Psoas muscle (tissue), 8 donors: Measurements from ENCODE around the gene MEF2C. TPM values are rescaled to one million over a fixed set of nuclear protein-coding genes. Genes with fewer than 3 reads are reported as not detected.

Experiments
- ATAC-seq, 4 donors: fragments of 200-7000 bp; cut with Tn5 transposase; one replicate each; pipeline ENCODE4 v1.9.1; 2020; ENCODE audit warnings: moderate library complexity in 3 of 4, mild to moderate bottlenecking in 2 of 4
- DNase-seq, 2 donors: peaks; one replicate each; pipeline ENCODE4 v3.0.0-alpha.2; 2020
- H3K27ac ChIP-seq: fragments of 200-600 bp; one replicate; pipeline ENCODE4 v1.8.0; 2022
- H3K27me3 ChIP-seq, 3 donors: fragments of 200-600 bp in 1 of 3; one replicate each; pipeline versions ENCODE4 v1.6.1 to v1.8.0; 2013 to 2022; ENCODE audit warnings: low read length in 2 of 3, mild to moderate bottlenecking in 2 of 3, moderate library complexity in 1 of 3; ENCODE audit not compliant: insufficient read depth in 3 of 3
- H3K36me3 ChIP-seq, 2 donors: fragments of 200-600 bp in 1 of 2; one replicate each; pipeline versions ENCODE4 v1.6.1 to v1.8.0; 2013 to 2022; ENCODE audit warnings: low read depth in 1 of 2, mild to moderate bottlenecking in 1 of 2, moderate library complexity in 1 of 2; ENCODE audit not compliant: insufficient read depth in 1 of 2
- H3K4me1 ChIP-seq: fragments of 200-600 bp; one replicate; pipeline ENCODE4 v1.8.0; 2022
- H3K4me3 ChIP-seq: fragments of 200-600 bp; one replicate; pipeline ENCODE4 v1.8.0; 2022; ENCODE audit warnings: mild to moderate bottlenecking
- H3K9me3 ChIP-seq: fragments of 200-600 bp; one replicate; pipeline ENCODE4 v1.8.0; 2022
- CTCF ChIP-seq: fragments of 200-600 bp; IDR thresholded peaks from one replicate; pipeline ENCODE4 v1.8.0; 2022; ENCODE audit warnings: antibody characterized with exemption
- WGBS, 3 donors: extraction: QIAGEN DNeasy Blood & Tissue Kit; methylation state at CpG; one replicate each; pipeline versions ENCODE4 v1.1.6 to v1.1.7; 2013; 5-methylcytosine and 5-hydroxymethylcytosine counted together
- intact Hi-C, 2 donors: fragments of 100-400 bp; cut with DNase I; formaldehyde crosslinking; loops; one replicate each; pipeline versions ENCODE4 v1.11.0 to v1.14.2; 2022
- long read RNA-seq, 2 donors: library from polyadenylated mRNA; unstranded; transcript quantifications; one replicate each; pipeline ENCODE4 v2.0.0, GENCODE V29; 2021
- polyA plus RNA-seq, 3 donors: library from polyadenylated mRNA; stranded (reverse); fragments of 200-250 nt; gene quantifications; one replicate each; pipeline ENCODE4 v1.2.3, GENCODE V29; 2013
- total RNA-seq, 4 donors: library from RNA; stranded (reverse); fragmentation: NEBNext Ultra II Directional in 2 of 4; extraction: Animal tissue kit (Norgen Biotek cat#: 25700) in 2 of 4; gene quantifications; one replicate each; pipeline versions ENCODE4 v1.2.1 to v1.2.4, GENCODE V29; 2021 to 2023
- donor health status: healthy with polysubstance abuse.
- donor health status: DM: no; HTN: no; CAD: no; lungs with moderate emphysema.
- donor health status: Bipolar disorder and iron deficiency.
- donor health status: healthy.
- donor health status: DM: yes; HTN: yes; CAD: no.
- donor health status: DM: no; HTN: no; CAD: no.
- donor health status: DM: no; HTN: no; CAD: no.
- donor health status: DM: yes; HTN: yes; CAD: no.

The MEF2C gene
- total RNA-seq (100 to 1,000 TPM; 148 to 530 (median 257) TPM), polyA plus RNA-seq (10 to 100 TPM in 2 of 3 donors, 1 to 10 TPM in 1; 9.3 to 96.4 (median 32.0) TPM)
- long read RNA-seq, donor 1, full-length matches to known transcripts, result 8 of 80 reads
- long read RNA-seq, donor 1, partial matches to known transcripts, result 41 of 80 reads
- long read RNA-seq, donor 1, other reads (novel, unspliced or antisense), result 31 of 80 reads
- long read RNA-seq, donor 2, full-length matches to known transcripts, result 17 of 108 reads
- long read RNA-seq, donor 2, partial matches to known transcripts, result 47 of 108 reads
- long read RNA-seq, donor 2, other reads (novel, unspliced or antisense), result 44 of 108 reads

GRCh38 chr5:88883059-88883835 is at the start of gene MEF2C:
MEF2C (minus strand) TSS chr5:88883184; CDS start chr5:88823788, 59,396 bp downstream.
- TF ChIP-seq CTCF, result no peak
- Histone ChIP-seq H3K4me3 (peak within 1 kb of the TSS; percentile 76), H3K27me3 (no peaks in the 10 kb centered on the region), H3K9me3 (no peaks in the 10 kb centered on the region), H3K36me3 (peaks cover 0 to 10% of the 10 kb centered on the region in 2 donors), H3K4me1 (peaks cover 56% of the 10 kb centered on the region), H3K27ac (peak within 1 kb of the TSS; percentile 88)
- ATAC-seq, result peak; percentile 80 to 86 (median 84)
- peak; percentile 74 to 88 for DNase-seq
- intact Hi-C loops, result loop anchor here (5.0 kb wide), 3 partner anchors 46 to 151 kb away; no protein-coding TSS in a partner anchor
- WGBS, 3 donors, result 1 to 4% (median 1%) methylated on average over 42 to 52 of the region's 52 CpGs

- ATAC-seq (no peak), DNase-seq (no peak)
- WGBS, 3 donors, result 76 to 87% (median 84%) methylated on average over 2 of the region's 2 CpGs
- Histone ChIP-seq H3K27me3 (no peaks in the 10 kb centered on the region), H3K9me3 (no peaks in the 10 kb centered on the region), H3K27ac (no peak overlapping the region), H3K4me1 (peaks cover 26% of the 10 kb centered on the region), H3K36me3 (no peaks in the 10 kb centered on the region), H3K4me3 (no peak overlapping the region)
- intact Hi-C loops, result no loop called here
- no peak for TF ChIP-seq CTCF
These were observed 49.6 kb upstream of the MEF2C start for GRCh38 chr5:88932541-88932940.

GRCh38 chr5:88930335-88930734 is 47.4 kb upstream of the MEF2C start:
- ATAC-seq (no peak), DNase-seq (no peak)
- Histone ChIP-seq H3K4me1 (peaks cover 34% of the 10 kb centered on the region), H3K36me3 (no peaks in the 10 kb centered on the region), H3K4me3 (no peak overlapping the region), H3K27ac (peak overlapping the region; percentile 70), H3K27me3 (no peaks in the 10 kb centered on the region), H3K9me3 (no peaks in the 10 kb centered on the region)
- no peak for TF ChIP-seq CTCF
- 23 to 30% (median 26%) methylated on average over 1 of the region's 1 CpG for WGBS, 3 donors
- intact Hi-C loops, result no loop called here

GRCh38 chr5:88929385-88929784 is 46.4 kb upstream of the MEF2C start:
- no peaks in the 10 kb centered on the region for H3K9me3 ChIP-seq
- no peak for TF ChIP-seq CTCF
- intact Hi-C loops, result no loop called here
- H3K27ac ChIP-seq, result peak overlapping the region; percentile 70
- no peaks in the 10 kb centered on the region for H3K27me3 ChIP-seq
- no peaks in the 10 kb centered on the region for H3K36me3 ChIP-seq
- peaks cover 34% of the 10 kb centered on the region for H3K4me1 ChIP-seq
- DNase-seq, result no peak
- ATAC-seq, result peak; percentile 75 to 84 (median 82)
- H3K4me3 ChIP-seq, result peak overlapping the region; percentile 13
- WGBS, 3 donors, result 38 to 49% (median 47%) methylated on average over 6 of the region's 6 CpGs
